HEK293T (cell line): ENCODE measurements around the gene XBP1.

Experiments
- ARNT ChIP-seq: fragments of 450-650 bp; IDR thresholded peaks from 2 replicates; pipeline ENCODE4 v1.6.1; 2017; ENCODE audit warnings: mild to moderate bottlenecking
- BHLHE40 ChIP-seq: fragments of 450-650 bp; IDR thresholded peaks from 2 replicates; pipeline ENCODE4 v1.6.1; 2016; ENCODE audit warnings: mild to moderate bottlenecking, moderate library complexity, borderline replicate concordance
- ELF4 ChIP-seq: fragments of 450-650 bp; IDR thresholded peaks from 2 replicates; pipeline ENCODE4 v1.6.1; 2017; ENCODE audit warnings: antibody characterized with exemption
- FOXK2 ChIP-seq: fragments of 450-650 bp; IDR thresholded peaks from 2 replicates; pipeline ENCODE4 v1.6.1; 2016; ENCODE audit warnings: mild to moderate bottlenecking
- FOXM1 ChIP-seq: fragments of 450-650 bp; IDR thresholded peaks from 2 replicates; pipeline ENCODE4 v1.6.1; 2017; ENCODE audit warnings: mild to moderate bottlenecking, borderline replicate concordance
- HDGF ChIP-seq: fragments of 450-650 bp; IDR thresholded peaks from 2 replicates; pipeline ENCODE4 v1.6.1; 2017; ENCODE audit warnings: antibody characterized with exemption, borderline replicate concordance
- SP1 ChIP-seq: fragments of 450-650 bp; IDR thresholded peaks from 2 replicates; pipeline ENCODE4 v1.6.1; 2017
- TARDBP ChIP-seq: fragments of 450-650 bp; IDR thresholded peaks from 2 replicates; pipeline ENCODE4 v1.6.1; 2016
- ZNF384 ChIP-seq: fragments of 450-650 bp; IDR thresholded peaks from 2 replicates; pipeline ENCODE4 v1.6.1; 2016
- TF ChIP-seq, protein P1 (sequence below): fragments of 450-650 bp; IDR thresholded peaks from 2 replicates; pipeline ENCODE4 v1.6.1; 2016

DNA sequence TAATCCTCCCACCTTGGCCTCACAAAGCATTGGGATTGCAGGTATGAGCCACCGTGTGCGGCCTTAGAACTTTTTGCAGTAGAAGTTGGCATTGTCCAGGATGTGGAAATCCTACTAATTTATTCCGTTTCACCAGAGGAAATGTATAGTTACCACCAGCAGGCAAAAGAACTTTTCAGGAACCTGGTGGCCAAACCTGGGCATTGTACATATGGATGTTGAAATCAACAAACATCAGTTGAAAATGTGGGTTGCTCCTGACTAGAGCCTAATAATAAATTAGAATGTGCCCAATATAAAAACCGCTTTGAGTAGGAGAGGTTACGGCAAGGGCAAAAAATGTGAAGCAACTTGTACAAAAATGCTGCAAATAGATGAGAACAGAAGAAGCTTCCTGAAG lies 40.7 kb upstream of the XBP1 start:
- TF ChIP-seq ARNT, result no peak
- no peak for TF ChIP-seq HDGF
- TF ChIP-seq FOXM1, result no peak
- no peak for TF ChIP-seq ELF4
- no peak for TF ChIP-seq SP1
- no peak for TF ChIP-seq FOXK2
- TF ChIP-seq TARDBP, result no peak
- no peak for TF ChIP-seq BHLHE40
- TF ChIP-seq, protein P1, sequence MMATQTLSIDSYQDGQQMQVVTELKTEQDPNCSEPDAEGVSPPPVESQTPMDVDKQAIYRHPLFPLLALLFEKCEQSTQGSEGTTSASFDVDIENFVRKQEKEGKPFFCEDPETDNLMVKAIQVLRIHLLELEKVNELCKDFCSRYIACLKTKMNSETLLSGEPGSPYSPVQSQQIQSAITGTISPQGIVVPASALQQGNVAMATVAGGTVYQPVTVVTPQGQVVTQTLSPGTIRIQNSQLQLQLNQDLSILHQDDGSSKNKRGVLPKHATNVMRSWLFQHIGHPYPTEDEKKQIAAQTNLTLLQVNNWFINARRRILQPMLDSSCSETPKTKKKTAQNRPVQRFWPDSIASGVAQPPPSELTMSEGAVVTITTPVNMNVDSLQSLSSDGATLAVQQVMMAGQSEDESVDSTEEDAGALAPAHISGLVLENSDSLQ, result no peak
- no peak for TF ChIP-seq ZNF384
